K562 (cell line): ENCODE results near the gene ASMTL. TPM values are rescaled to one million over a fixed set of nuclear protein-coding genes. Genes with fewer than 3 reads are reported as not detected.

Source experiments
- ATAC-seq: fragments of 200-7000 bp; cut with Tn5 transposase; 3 replicates; pipeline ENCODE4 v1.9.1; 2020; ENCODE audit warnings: moderate library complexity
- BruUV-seq: library from RNA; stranded (reverse); fragments of 400-500 nt; replicated peaks from 2 replicates; lab custom pipeline; 2021; lab: Mats Ljungman, UMichigan
- CTCF ChIA-PET: fragments of 300-600 bp; formaldehyde crosslinking; extraction: SDS; loops from one replicate; lab custom pipeline; 2021; ENCODE audit warnings: low intra/inter-chr PET ratio; lab: Yijun Ruan, JAX
- POLR2A ChIA-PET: fragments of 300-600, 350-650 bp; sonication (Branson Sonifier 250); formaldehyde crosslinking; extraction: SDS; loops from one replicate; lab custom pipeline; 2021; ENCODE audit warnings: antibody characterized with exemption, inconsistent platforms; lab: Yijun Ruan, JAX
- DNase-seq, 4 experiments: peaks; one replicate each; pipeline versions ENCODE4 v3.0.0 to v3.0.0-alpha.2; 2011 to 2018; ENCODE audit warnings: low spot score in 3 of 4, mixed read lengths in 3 of 4; ENCODE audit errors: extremely low read depth in 1 of 4
- FAIRE-seq: peaks from 2 replicates; lab custom pipeline; 2011; peaks lifted over from hg19 to GRCh38; lab: Jason Lieb, UNC
- H2AFZ ChIP-seq: 2 replicates; pipeline ENCODE4 v1.6.0; 2011; ENCODE audit warnings: low read depth, low read length, control low read depth, inconsistent platforms
- H3K27ac ChIP-seq: fragments of 200-600 bp; 3 replicates; pipeline ENCODE4 v1.8.0; 2011; ENCODE audit warnings: low read depth, mild to moderate bottlenecking, control low read depth, inconsistent platforms, low read length, moderate library complexity, mixed read lengths; ENCODE audit errors: extremely low read depth
- H3K27me3 ChIP-seq, 2 experiments: fragments of 300-600 bp in 1 of 2; 2 replicates in 1 of 2; 3 replicates in 1 of 2; pipeline versions ENCODE4 v1.6.0 to v1.8.0; 2011; ENCODE audit warnings: inconsistent platforms in 2 of 2, low read length in 2 of 2, mild to moderate bottlenecking in 1 of 2, mixed read lengths in 1 of 2, moderate library complexity in 1 of 2; ENCODE audit not compliant: control insufficient read depth in 2 of 2, insufficient read depth in 2 of 2
- H3K36me3 ChIP-seq: fragments of 300-600 bp; 3 replicates; pipeline ENCODE4 v1.8.0; 2011; ENCODE audit warnings: mild to moderate bottlenecking, low read length, inconsistent platforms; ENCODE audit not compliant: control insufficient read depth, insufficient read depth
- H3K4me1 ChIP-seq, 2 experiments: fragments of 200-600 bp in 1 of 2; replicated peaks in 1 of 2; 2 replicates in 1 of 2; 3 replicates in 1 of 2; pipeline versions ENCODE4 v1.5.1 to v1.8.0; 2011; ENCODE audit warnings: inconsistent platforms in 2 of 2, low read length in 2 of 2, mild to moderate bottlenecking in 1 of 2, mixed read lengths in 1 of 2, moderate library complexity in 1 of 2; ENCODE audit not compliant: control insufficient read depth in 2 of 2, insufficient read depth in 2 of 2
- H3K4me2 ChIP-seq: 2 replicates; pipeline ENCODE4 v1.6.1; 2011; ENCODE audit warnings: low read length, control low read depth, inconsistent platforms, mixed read lengths; ENCODE audit not compliant: insufficient read depth
- H3K4me3 ChIP-seq: fragments of 200-600 bp; sonication (generic), shearing (Covaris generic); 2 replicates; pipeline ENCODE4 v1.5.1; 2016; ENCODE audit warnings: control low read depth, inconsistent platforms
- H3K79me2 ChIP-seq: fragments of 200-600 bp; 3 replicates; pipeline ENCODE4 v1.8.0; 2011; ENCODE audit warnings: low read length, inconsistent platforms; ENCODE audit not compliant: control insufficient read depth, insufficient read depth
- H3K9ac ChIP-seq, 2 experiments: 2 replicates each; pipeline versions ENCODE4 v1.6.0 to v1.6.1; 2011; ENCODE audit warnings: low read depth in 2 of 2, low read length in 2 of 2, control low read depth in 1 of 2, inconsistent platforms in 1 of 2, mild to moderate bottlenecking in 1 of 2, mixed read lengths in 1 of 2; ENCODE audit not compliant: insufficient read depth in 1 of 2
- H3K9me1 ChIP-seq: one replicate; pipeline ENCODE4 v1.6.0; 2011; ENCODE audit warnings: inconsistent platforms, mild to moderate bottlenecking, low read length, moderate library complexity; ENCODE audit not compliant: control insufficient read depth, insufficient read depth
- H3K9me3 ChIP-seq: replicated peaks from 2 replicates; pipeline ENCODE4 v1.5.1; 2011; ENCODE audit warnings: low read depth, low read length, inconsistent platforms; ENCODE audit not compliant: control insufficient read depth, insufficient read depth
- H4K20me1 ChIP-seq: replicated peaks from 2 replicates; pipeline ENCODE4 v1.6.1; 2011; ENCODE audit warnings: low read length, inconsistent platforms, mixed read lengths; ENCODE audit not compliant: control insufficient read depth, insufficient read depth
- BCOR ChIP-seq: fragments of 450-650 bp; IDR thresholded peaks from 2 replicates; pipeline ENCODE4 v1.6.1; 2016
- CBX1 ChIP-seq: sonication (generic); IDR thresholded peaks from 2 replicates; pipeline ENCODE4 v1.6.1; 2016; ENCODE audit warnings: antibody characterized with exemption, low read depth, mild to moderate bottlenecking
- CHD2 ChIP-seq: IDR thresholded peaks from 2 replicates; pipeline ENCODE4 v1.6.1; 2011; ENCODE audit warnings: low read depth, low read length
- HLTF ChIP-seq: fragments of 450-650 bp; IDR thresholded peaks from 2 replicates; pipeline ENCODE4 v1.6.1; 2016
- KDM1A ChIP-seq, 2 experiments: fragments of 450-650 bp; IDR thresholded peaks; 2 replicates each; pipeline ENCODE4 v1.6.1; 2016; ENCODE audit warnings: mild to moderate bottlenecking in 2 of 2
- POLR2AphosphoS5 ChIP-seq: IDR thresholded peaks from 2 replicates; pipeline ENCODE4 v1.6.1; 2011; ENCODE audit warnings: mild to moderate bottlenecking, low read depth, low read length, moderate library complexity; ENCODE audit not compliant: control insufficient read depth, insufficient read depth
- POLR2G ChIP-seq: fragments of 200-400 bp; formaldehyde crosslinking; IDR thresholded peaks from 2 replicates; pipeline ENCODE4 v1.6.1; 2017; ENCODE audit warnings: low read depth, mild to moderate bottlenecking, antibody characterized with exemption, low read length, moderate library complexity
- RBM25 ChIP-seq: fragments of 200-400 bp; formaldehyde crosslinking; IDR thresholded peaks from 2 replicates; pipeline ENCODE4 v1.6.1; 2018; ENCODE audit warnings: low read length, low read depth, moderate library complexity; ENCODE audit not compliant: severe bottlenecking
- RCOR1 ChIP-seq, 2 experiments: IDR thresholded peaks; 2 replicates each; pipeline ENCODE4 v1.6.1; 2012; ENCODE audit warnings: low read depth in 2 of 2, low read length in 2 of 2, borderline replicate concordance in 1 of 2, improper control_type of control experiment in 1 of 2
- SMARCA5 ChIP-seq: fragments of 450-650 bp; IDR thresholded peaks from 2 replicates; pipeline ENCODE4 v1.6.1; 2016
- SREBF2 ChIP-seq: sonication (generic); formaldehyde crosslinking; IDR thresholded peaks from 2 replicates; pipeline ENCODE4 v1.4.0; 2020; ENCODE audit warnings: mild to moderate bottlenecking, missing genetic modification reagents
- WGBS: fragments of 100-300 bp; shearing (Covaris generic); methylation state at CpG from one replicate; pipeline ENCODE4 v1.1.6; 2016; ENCODE audit warnings: low coverage, mixed read lengths; ENCODE audit not compliant: insufficient coverage; ENCODE audit errors: missing lambda C conversion rate; 5-methylcytosine and 5-hydroxymethylcytosine counted together
- in situ Hi-C: fragments of 300-500 bp; cut with MboI; formaldehyde crosslinking; loops from 4 replicates; pipeline ENCODE4 v1.15.0; 2018; ENCODE audit warnings: inconsistent platforms, mixed read lengths
- intact Hi-C: fragments of 100-400 bp; cut with micrococcal nuclease; formaldehyde crosslinking; loops from 2 replicates; pipeline ENCODE4 v1.14.2; 2022
- polyA plus RNA-seq, 8 experiments: library from polyadenylated mRNA; depleted of rRNA in 4 of 8; stranded (reverse) in 5 of 8; unstranded in 3 of 8; fragments of >200 nt; fragmentation: Nextera tagmentation in 2 of 8; fragmentation: Illumina TruSeq in 1 of 8; extraction: Ambion mirVana in 2 of 8; extraction: Trizol in 1 of 8; gene quantifications; 2 replicates each; pipeline versions ENCODE4 v1.2.1 to v1.2.3, GENCODE V29; 2011 to 2014; ENCODE audit warnings: inconsistent platforms in 1 of 8, missing spikeins in 1 of 8
- total RNA-seq, 7 experiments: library from RNA; depleted of rRNA in 6 of 7; stranded (reverse); fragments of >200 nt in 6 of 7; fragmentation: Illumina TruSeq in 2 of 7; extraction: Trizol in 2 of 7; gene quantifications; 2 replicates each; pipeline versions ENCODE4 v1.2.1 to v1.2.3, GENCODE V29; 2011 to 2021; ENCODE audit warnings: low replicate concordance in 1 of 7

ASMTL gene
- total and polyA plus RNA-seq, 9 of the 15 experiments (the other 6 are each of a cell fraction or from before 2014, with no cell fraction given): 0.56 to 20.6 (median 7.6) TPM

GRCh38 chrX:1417921-1418771 lies 34.6 kb downstream of the ASMTL start:
- H3K27ac ChIP-seq: no peak overlapping the region
- peaks cover 23% of the 10 kb centered on the region; the same call in 2 of the 3 replicates for H3K36me3 ChIP-seq
- no peak overlapping the region for H3K4me3 ChIP-seq
- 91% methylated on average over 8 of the region's 20 CpGs for WGBS
- no TSS peak for BruUV-seq
- no peaks in the 10 kb centered on the region for H3K27me3 ChIP-seq
- FAIRE-seq (no peak), ATAC-seq (no peak), DNase-seq (no peak)
- H4K20me1 ChIP-seq: no peaks in the 10 kb centered on the region
- H3K9me1 ChIP-seq: no peaks in the 10 kb centered on the region
- ChIA-PET POLR2A (no interaction called here), CTCF (no interaction called here)
- H3K4me2 ChIP-seq: no peak overlapping the region
- in situ Hi-C loops: no loop called here
- intact Hi-C loops: no loop called here
- no peaks in the 10 kb centered on the region for H3K79me2 ChIP-seq
- no peaks in the 10 kb centered on the region; the same call in 1 of the 2 replicates for H3K9me3 ChIP-seq
- peaks cover 0 to 9% of the 10 kb centered on the region in 2 experiments; a peak in 2 of 5 replicates for H3K4me1 ChIP-seq
- H2AFZ ChIP-seq: no peak overlapping the region
- TF ChIP-seq CBX1 (peak; percentile 19; the same call in 1 of the 2 replicates), HLTF (peak; percentile 77; the same call in 1 of the 2 replicates), RBM25 (peak; percentile 82), RCOR1 (IDR thresholded peaks at IDR 0.05; ENCODE audit: borderline replicate concordance in 1 of 2, low read depth in 2 of 2, low read length in 2 of 2) (0 out of 4 replicates have a peak, but pooled peaks of 1 of the 2 experiments have one; percentile 21), BCOR (peak; percentile 47; the same call in 1 of the 2 replicates), POLR2AphosphoS5 (no peak), SMARCA5 (0 out of 2 replicates have a peak, but pooled peaks have one; percentile 49), POLR2G (peak; percentile 51), CHD2 (no peak), KDM1A (IDR thresholded peaks at IDR 0.05) (peak in 1 of 2 experiments; percentile 27; a peak in 1 of 4 replicates), SREBF2 (CRISPR knock-in tag) (no peak)
- H3K9ac ChIP-seq: no peak overlapping the region
